HepG2 (cell line): Measurements from ENCODE around the gene DDX39B. TPM values are rescaled to one million over a fixed set of nuclear protein-coding genes. Genes with fewer than 3 reads are reported as not detected.

ENCODE experiments used
- HES4 ChIP-seq: sonication (generic); formaldehyde crosslinking; IDR thresholded peaks from 2 replicates; pipeline ENCODE4 v1.9.0; 2021; ENCODE audit warnings: mild to moderate bottlenecking, missing genetic modification reagents, borderline replicate concordance
- KAT7 ChIP-seq: IDR thresholded peaks from 2 replicates; pipeline ENCODE4 v1.6.1; 2018; ENCODE audit warnings: borderline replicate concordance, missing compliant biosample characterization
- KDM5A ChIP-seq: fragments of 200-600 bp; sonication (generic); IDR thresholded peaks from 2 replicates; pipeline ENCODE4 v1.7.0; 2018; ENCODE audit warnings: antibody characterized with exemption, mild to moderate bottlenecking, low read length, borderline replicate concordance
- MIER2 ChIP-seq: IDR thresholded peaks from 2 replicates; pipeline ENCODE4 v1.6.1; 2016; ENCODE audit warnings: missing biosample characterization, missing genetic modification reagents
- NCOR1 ChIP-seq: fragments of 200-600 bp; sonication (generic); IDR thresholded peaks from 2 replicates; pipeline ENCODE4 v1.7.0; 2017; ENCODE audit warnings: antibody characterized with exemption, low read length, borderline replicate concordance
- RELA ChIP-seq: sonication (generic); formaldehyde crosslinking; IDR thresholded peaks from 2 replicates; pipeline ENCODE4 v1.4.0; 2020; ENCODE audit warnings: missing genetic modification reagents
- SMARCC2 ChIP-seq: fragments of 450-650 bp; IDR thresholded peaks from 2 replicates; pipeline ENCODE4 v1.6.1; 2017; ENCODE audit warnings: antibody characterized with exemption, mild to moderate bottlenecking
- SP4 ChIP-seq: sonication (generic); formaldehyde crosslinking; IDR thresholded peaks from 2 replicates; pipeline ENCODE4 v1.8.1; 2023; ENCODE audit warnings: mild to moderate bottlenecking, missing genetic modification reagents
- ZFP82 ChIP-seq: sonication (generic); formaldehyde crosslinking; IDR thresholded peaks from 2 replicates; pipeline ENCODE4 v1.5.1; 2020; ENCODE audit warnings: mild to moderate bottlenecking, missing genetic modification reagents, borderline replicate concordance
- ZFX ChIP-seq: sonication (generic); formaldehyde crosslinking; IDR thresholded peaks from 2 replicates; pipeline ENCODE4 v1.4.0; 2020; ENCODE audit warnings: mild to moderate bottlenecking, low read depth, missing genetic modification reagents, moderate library complexity
- ZNF143 ChIP-seq: sonication (generic); formaldehyde crosslinking; IDR thresholded peaks from 2 replicates; pipeline ENCODE4 v1.4.0; 2020; ENCODE audit warnings: missing genetic modification reagents
- ZNF318 ChIP-seq: sonication (generic); formaldehyde crosslinking; IDR thresholded peaks from 2 replicates; pipeline ENCODE4 v1.4.0; 2020; ENCODE audit warnings: mild to moderate bottlenecking, missing genetic modification reagents
- ZNF607 ChIP-seq: sonication (generic); formaldehyde crosslinking; IDR thresholded peaks from 2 replicates; pipeline ENCODE4 v1.5.1; 2020; ENCODE audit warnings: missing genetic modification reagents, mild to moderate bottlenecking, borderline replicate concordance
- ZNF660 ChIP-seq: sonication (generic); formaldehyde crosslinking; IDR thresholded peaks from 2 replicates; pipeline ENCODE4 v1.5.1; 2020; ENCODE audit warnings: mild to moderate bottlenecking, low read depth, missing genetic modification reagents, borderline replicate concordance
- ZZZ3 ChIP-seq: sonication (generic); formaldehyde crosslinking; IDR thresholded peaks from 2 replicates; pipeline ENCODE4 v1.4.0; 2020; ENCODE audit warnings: missing genetic modification reagents, mild to moderate bottlenecking, borderline replicate concordance
- polyA plus RNA-seq, 8 experiments: library from polyadenylated mRNA; depleted of rRNA in 3 of 8; stranded (reverse) in 7 of 8; unstranded in 1 of 8; fragments of >200 nt; fragmentation: Illumina TruSeq in 4 of 8; extraction: Trizol in 4 of 8; gene quantifications; 2 replicates each; pipeline versions ENCODE4 v1.2.1 to v1.2.3, GENCODE V29; 2011 to 2016; ENCODE audit warnings: low read depth in 4 of 8, missing spikeins in 1 of 8, mixed read lengths in 1 of 8; ENCODE audit not compliant: insufficient read depth in 1 of 8
- total RNA-seq, 5 experiments: library from RNA; depleted of rRNA; stranded (reverse); fragments of >200 nt; fragmentation: Illumina TruSeq; extraction: Trizol; gene quantifications; 2 replicates each; pipeline ENCODE4 v1.2.3, GENCODE V29; 2016; ENCODE audit warnings: low read depth in 1 of 5
- TF ChIP-seq, protein P1 (sequence below): sonication (generic); formaldehyde crosslinking; IDR thresholded peaks from 2 replicates; pipeline ENCODE4 v1.8.1; 2023; ENCODE audit warnings: mild to moderate bottlenecking, missing genetic modification reagents
- TF ChIP-seq, protein P2 (sequence below): sonication (generic); formaldehyde crosslinking; IDR thresholded peaks from 2 replicates; pipeline ENCODE4 v1.4.0; 2020; ENCODE audit warnings: low read depth, mild to moderate bottlenecking, missing genetic modification reagents
- TF ChIP-seq, protein P3 (sequence below): sonication (generic); formaldehyde crosslinking; IDR thresholded peaks from 2 replicates; pipeline ENCODE4 v1.8.0; 2022; ENCODE audit warnings: mild to moderate bottlenecking, missing genetic modification reagents

The DDX39B gene
- total and polyA plus RNA-seq, 2 of the 13 experiments (the other 11 are each of a cell fraction or from before 2014, with no cell fraction given) = 570 to 678 TPM

GRCh38 chr6:31580807-31581433, 39.1 kb upstream of the DDX39B start (continued):
- TF ChIP-seq ZNF318 (CRISPR knock-in tag) = no peak
- no peak for TF ChIP-seq ZFP82 (CRISPR knock-in tag)
- TF ChIP-seq ZFX = peak; percentile 78
- TF ChIP-seq MIER2 = no peak
- TF ChIP-seq ZZZ3 = no peak
- no peak for TF ChIP-seq ZNF660
- no peak for TF ChIP-seq SMARCC2
- 0 out of 2 replicates have a peak, but pooled peaks have one; percentile 18 for TF ChIP-seq ZNF143 (CRISPR knock-in tag)
- TF ChIP-seq KDM5A = no peak
- TF ChIP-seq ZNF607 (CRISPR knock-in tag) = no peak
- no peak for TF ChIP-seq RELA
- no peak for TF ChIP-seq KAT7 (CRISPR knock-in tag)
- TF ChIP-seq, protein P1, sequence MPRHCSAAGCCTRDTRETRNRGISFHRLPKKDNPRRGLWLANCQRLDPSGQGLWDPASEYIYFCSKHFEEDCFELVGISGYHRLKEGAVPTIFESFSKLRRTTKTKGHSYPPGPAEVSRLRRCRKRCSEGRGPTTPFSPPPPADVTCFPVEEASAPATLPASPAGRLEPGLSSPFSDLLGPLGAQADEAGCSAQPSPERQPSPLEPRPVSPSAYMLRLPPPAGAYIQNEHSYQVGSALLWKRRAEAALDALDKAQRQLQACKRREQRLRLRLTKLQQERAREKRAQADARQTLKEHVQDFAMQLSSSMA (CRISPR knock-in tag) = 0 out of 2 replicates have a peak, but pooled peaks have one; percentile 7
- TF ChIP-seq, protein P2, sequence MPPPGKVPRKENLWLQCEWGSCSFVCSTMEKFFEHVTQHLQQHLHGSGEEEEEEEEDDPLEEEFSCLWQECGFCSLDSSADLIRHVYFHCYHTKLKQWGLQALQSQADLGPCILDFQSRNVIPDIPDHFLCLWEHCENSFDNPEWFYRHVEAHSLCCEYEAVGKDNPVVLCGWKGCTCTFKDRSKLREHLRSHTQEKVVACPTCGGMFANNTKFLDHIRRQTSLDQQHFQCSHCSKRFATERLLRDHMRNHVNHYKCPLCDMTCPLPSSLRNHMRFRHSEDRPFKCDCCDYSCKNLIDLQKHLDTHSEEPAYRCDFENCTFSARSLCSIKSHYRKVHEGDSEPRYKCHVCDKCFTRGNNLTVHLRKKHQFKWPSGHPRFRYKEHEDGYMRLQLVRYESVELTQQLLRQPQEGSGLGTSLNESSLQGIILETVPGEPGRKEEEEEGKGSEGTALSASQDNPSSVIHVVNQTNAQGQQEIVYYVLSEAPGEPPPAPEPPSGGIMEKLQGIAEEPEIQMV (CRISPR knock-in tag) = peak; percentile 82
- TF ChIP-seq, protein P3, sequence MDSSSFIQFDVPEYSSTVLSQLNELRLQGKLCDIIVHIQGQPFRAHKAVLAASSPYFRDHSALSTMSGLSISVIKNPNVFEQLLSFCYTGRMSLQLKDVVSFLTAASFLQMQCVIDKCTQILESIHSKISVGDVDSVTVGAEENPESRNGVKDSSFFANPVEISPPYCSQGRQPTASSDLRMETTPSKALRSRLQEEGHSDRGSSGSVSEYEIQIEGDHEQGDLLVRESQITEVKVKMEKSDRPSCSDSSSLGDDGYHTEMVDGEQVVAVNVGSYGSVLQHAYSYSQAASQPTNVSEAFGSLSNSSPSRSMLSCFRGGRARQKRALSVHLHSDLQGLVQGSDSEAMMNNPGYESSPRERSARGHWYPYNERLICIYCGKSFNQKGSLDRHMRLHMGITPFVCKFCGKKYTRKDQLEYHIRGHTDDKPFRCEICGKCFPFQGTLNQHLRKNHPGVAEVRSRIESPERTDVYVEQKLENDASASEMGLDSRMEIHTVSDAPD (CRISPR knock-in tag) = no peak
- 0 out of 2 replicates have a peak, but pooled peaks have one; percentile 20 for TF ChIP-seq HES4 (CRISPR knock-in tag)
- no peak for TF ChIP-seq NCOR1
- no peak; the same call in 1 of the 2 replicates for TF ChIP-seq SP4 (CRISPR knock-in tag)
